H1 (cell line): Measurements from ENCODE around the gene NPIPA5. TPM values are rescaled to one million over a fixed set of nuclear protein-coding genes. Genes with fewer than 3 reads are reported as not detected.
"Not testable (repeated sequence)": the region's sequence is repeated elsewhere in the genome, so short reads cannot be mapped to it uniquely, and the experiment has no call there.

Experiments used
- CTCF ChIA-PET: fragments of 300-600 bp; sonication (Branson Sonifier 250); formaldehyde crosslinking; loops from one replicate; lab custom pipeline; 2021; ENCODE audit not compliant: partially characterized antibody; lab: Charles Lee
- POLR2A ChIA-PET: fragments of 300-600 bp; sonication (Branson Sonifier 250); formaldehyde crosslinking; loops from one replicate; lab custom pipeline; 2021; ENCODE audit warnings: inconsistent platforms; ENCODE audit not compliant: partially characterized antibody; lab: Charles Lee
- DNase-seq, 2 experiments: peaks; one replicate each; pipeline versions ENCODE4 v3.0.0 to v3.0.0-alpha.2; 2010 to 2022; ENCODE audit warnings: low spot score in 2 of 2, low read depth in 1 of 2, mixed read lengths in 1 of 2
- FAIRE-seq: peaks from 2 replicates; lab custom pipeline; 2011; peaks lifted over from hg19 to GRCh38; lab: Jason Lieb, UNC
- H2AFZ ChIP-seq: 2 replicates; pipeline ENCODE4 v1.8.1; 2012; ENCODE audit warnings: low read length, inconsistent platforms
- H2AK5ac ChIP-seq: 2 replicates; pipeline ENCODE4 v1.6.1; 2013; ENCODE audit warnings: low read depth, low read length
- H2BK120ac ChIP-seq: replicated peaks from 2 replicates; pipeline ENCODE3; 2013; ENCODE audit warnings: low read depth, low read length, inconsistent platforms
- H2BK12ac ChIP-seq: 2 replicates; pipeline ENCODE4 v1.6.1; 2013; ENCODE audit warnings: low read depth, low read length
- H2BK15ac ChIP-seq: 2 replicates; pipeline ENCODE4 v1.6.1; 2013; ENCODE audit warnings: low read length
- H2BK20ac ChIP-seq: 2 replicates; pipeline ENCODE4 v1.6.1; 2013; ENCODE audit warnings: low read length
- H2BK5ac ChIP-seq: 2 replicates; pipeline ENCODE4 v1.6.1; 2013; ENCODE audit warnings: low read depth, low read length
- H3K14ac ChIP-seq: 2 replicates; pipeline ENCODE4 v1.6.1; 2013; ENCODE audit warnings: inconsistent platforms; ENCODE audit not compliant: insufficient read length
- H3K18ac ChIP-seq: 2 replicates; pipeline ENCODE4 v1.6.1; 2013; ENCODE audit warnings: low read length; ENCODE audit errors: extremely low read depth
- H3K23ac ChIP-seq: 2 replicates; pipeline ENCODE4 v1.6.1; 2013; ENCODE audit warnings: inconsistent platforms; ENCODE audit not compliant: insufficient read length
- H3K23me2 ChIP-seq: 2 replicates; pipeline ENCODE4 v1.6.1; 2013; ENCODE audit warnings: low read depth, low read length
- H3K27ac ChIP-seq: 2 replicates; pipeline ENCODE4 v1.6.1; 2011; ENCODE audit warnings: low read depth, low read length, inconsistent platforms
- H3K27me3 ChIP-seq, 4 experiments: replicated peaks in 1 of 4; 1 replicate in 1 of 4; 2 replicates in 3 of 4; pipeline versions ENCODE4 v1.6.1 to v1.8.1; 2011 to 2013; ENCODE audit warnings: low read length in 3 of 4, mild to moderate bottlenecking in 3 of 4, inconsistent platforms in 2 of 4, mixed read lengths in 2 of 4, moderate library complexity in 1 of 4; ENCODE audit not compliant: control insufficient read depth in 3 of 4, insufficient read depth in 3 of 4; ENCODE audit errors: extremely low read depth in 1 of 4
- H3K36me3 ChIP-seq, 4 experiments: 2 replicates each; pipeline versions ENCODE4 v1.6.1 to v1.8.1; 2011 to 2013; ENCODE audit warnings: mild to moderate bottlenecking in 4 of 4, low read length in 3 of 4, moderate library complexity in 2 of 4, control low read depth in 1 of 4, inconsistent platforms in 1 of 4; ENCODE audit not compliant: insufficient read depth in 4 of 4, control insufficient read depth in 2 of 4
- H3K4ac ChIP-seq: replicated peaks from 2 replicates; pipeline ENCODE3; 2013; ENCODE audit warnings: low read length, low read depth, mixed read lengths, inconsistent platforms; ENCODE audit not compliant: insufficient read length
- H3K4me1 ChIP-seq, 4 experiments: replicated peaks in 1 of 4; 1 replicate in 1 of 4; 2 replicates in 3 of 4; pipeline versions ENCODE4 v1.6.1 to v1.8.1; 2011 to 2013; ENCODE audit warnings: low read length in 3 of 4, inconsistent platforms in 2 of 4, mixed read lengths in 1 of 4; ENCODE audit not compliant: insufficient read depth in 4 of 4, control insufficient read depth in 3 of 4
- H3K4me2 ChIP-seq, 2 experiments: 2 replicates each; pipeline versions ENCODE4 v1.6.1 to v1.8.1; 2011 to 2013; ENCODE audit warnings: low read depth in 2 of 2, low read length in 2 of 2, control low read depth in 1 of 2, inconsistent platforms in 1 of 2, mild to moderate bottlenecking in 1 of 2; ENCODE audit not compliant: insufficient read depth in 1 of 2
- H3K4me3 ChIP-seq, 4 experiments: fragments of 200-600, 300-600 bp in 1 of 4; sonication (generic), shearing (Covaris generic), sonication (Bioruptor Twin) in 1 of 4; 2 replicates each; pipeline versions ENCODE4 v1.5.1 to v1.8.1; 2011 to 2016; ENCODE audit warnings: low read length in 4 of 4, low read depth in 3 of 4, control low read depth in 2 of 4, inconsistent platforms in 2 of 4, mild to moderate bottlenecking in 2 of 4, mixed read lengths in 1 of 4, moderate library complexity in 1 of 4; ENCODE audit not compliant: insufficient read depth in 2 of 4; ENCODE audit errors: extremely low read depth in 1 of 4
- H3K56ac ChIP-seq: replicated peaks from 2 replicates; pipeline ENCODE3; 2013; ENCODE audit warnings: low read depth, mild to moderate bottlenecking, mixed read lengths, low read length, inconsistent platforms; ENCODE audit not compliant: insufficient read length
- H3K79me1 ChIP-seq: 2 replicates; pipeline ENCODE4 v1.6.1; 2013; ENCODE audit warnings: low read depth, low read length, control low read depth
- H3K79me2 ChIP-seq, 2 experiments: 2 replicates each; pipeline versions ENCODE4 v1.6.1 to v1.8.1; 2012 to 2013; ENCODE audit warnings: low read length in 2 of 2, mild to moderate bottlenecking in 2 of 2, inconsistent platforms in 1 of 2; ENCODE audit not compliant: insufficient read depth in 2 of 2, control insufficient read depth in 1 of 2
- H3K9ac ChIP-seq, 4 experiments: replicated peaks in 1 of 4; 1 replicate in 1 of 4; 2 replicates in 3 of 4; pipeline versions ENCODE4 v1.6.1 to v1.8.1; 2011 to 2013; ENCODE audit warnings: low read depth in 3 of 4, low read length in 3 of 4, control low read depth in 2 of 4, mild to moderate bottlenecking in 2 of 4, moderate library complexity in 2 of 4, inconsistent platforms in 1 of 4; ENCODE audit errors: extremely low read depth in 1 of 4
- H3K9me3 ChIP-seq, 2 experiments: 2 replicates each; pipeline versions ENCODE4 v1.6.1 to v1.8.1; 2012 to 2013; ENCODE audit warnings: mild to moderate bottlenecking in 2 of 2, moderate library complexity in 2 of 2, control low read depth in 1 of 2, inconsistent platforms in 1 of 2, low read depth in 1 of 2, low read length in 1 of 2, mixed read lengths in 1 of 2; ENCODE audit not compliant: insufficient read depth in 2 of 2
- H4K20me1 ChIP-seq, 2 experiments: replicated peaks in 1 of 2; 2 replicates each; pipeline versions ENCODE3 to v1.8.1; 2011 to 2013; ENCODE audit warnings: inconsistent platforms in 2 of 2, low read length in 2 of 2, mild to moderate bottlenecking in 1 of 2; ENCODE audit not compliant: insufficient read depth in 2 of 2, control insufficient read depth in 1 of 2
- H4K5ac ChIP-seq: 2 replicates; pipeline ENCODE4 v1.6.1; 2013; ENCODE audit warnings: low read length, low read depth, mixed read lengths, inconsistent platforms; ENCODE audit not compliant: insufficient read length
- H4K8ac ChIP-seq: 2 replicates; pipeline ENCODE4 v1.8.0; 2013; ENCODE audit warnings: mild to moderate bottlenecking, moderate library complexity, low read length, inconsistent platforms; ENCODE audit not compliant: insufficient read depth; ENCODE audit errors: extremely low read depth
- H4K91ac ChIP-seq: replicated peaks from 2 replicates; pipeline ENCODE3; 2013; ENCODE audit warnings: low read length, mixed read lengths, inconsistent platforms; ENCODE audit not compliant: insufficient read length
- WGBS, 2 experiments: shearing (Covaris generic) in 1 of 2; methylation state at CpG; one replicate each; pipeline versions ENCODE4 v1.1.6 to v1.1.7; 2013 to 2015; ENCODE audit warnings: low lambda C conversion rate in 2 of 2, mixed read lengths in 2 of 2, inconsistent platforms in 1 of 2, low coverage in 1 of 2, missing lambda C conversion rate in 1 of 2; ENCODE audit not compliant: insufficient replicate concordance in 2 of 2, insufficient coverage in 1 of 2, insufficient read length in 1 of 2; ENCODE audit errors: extremely low coverage in 1 of 2, missing lambda C conversion rate in 1 of 2; 5-methylcytosine and 5-hydroxymethylcytosine counted together
- polyA plus RNA-seq, 7 experiments: library from polyadenylated mRNA; depleted of rRNA in 3 of 7; stranded (reverse) in 5 of 7; unstranded in 2 of 7; fragments of >200 nt in 5 of 7; fragments of 200-250 nt in 2 of 7; gene quantifications; 1 replicate in 5 of 7; 2 replicates in 1 of 7; 4 replicates in 1 of 7; pipeline versions ENCODE4 v1.2.1 to v1.2.3, GENCODE V29; 2011 to 2013; ENCODE audit warnings: missing spikeins in 2 of 7, mixed read lengths in 2 of 7
- total RNA-seq: library from RNA; stranded (reverse); fragmentation: NEBNext Ultra II Directional; extraction: Animal tissue kit (Norgen Biotek cat#: 25700); gene quantifications from 2 replicates; pipeline ENCODE4 v1.2.1, GENCODE V29; 2021

The NPIPA5 gene
- total and polyA plus RNA-seq, 2 of the 8 experiments (the other 6 are each of a cell fraction or from before 2014, with no cell fraction given): 0.61 to 4.1 TPM

- POLR2A ChIA-PET, H3K9me3 ChIP-seq, H3K36me3 ChIP-seq, FAIRE-seq, H3K14ac ChIP-seq, H3K23me2 ChIP-seq, H2BK15ac ChIP-seq, H2BK20ac ChIP-seq, H4K91ac ChIP-seq, H3K23ac ChIP-seq, H3K18ac ChIP-seq, H2BK5ac ChIP-seq, H4K20me1 ChIP-seq, H4K5ac ChIP-seq, H2BK120ac ChIP-seq, H2BK12ac ChIP-seq, CTCF ChIA-PET, H3K56ac ChIP-seq, H3K27ac ChIP-seq, H3K27me3 ChIP-seq, H2AK5ac ChIP-seq, H4K8ac ChIP-seq, H3K79me2 ChIP-seq, H3K79me1 ChIP-seq, H3K4ac ChIP-seq, H3K9ac ChIP-seq, H3K4me2 ChIP-seq, DNase-seq, H3K4me1 ChIP-seq, H3K4me3 ChIP-seq, H2AFZ ChIP-seq: not testable (repeated sequence)
- 87% methylated on average over 6 of the region's 6 CpGs; no CpG with 5 or more reads in 1 of the 2 experiments for whole genome bisulfite sequencing, 2 experiments
Measured at GRCh38 chr16:15388060-15388459, 10.0 kb upstream of the NPIPA5 start.

- FAIRE-seq, H3K4ac ChIP-seq, H2BK20ac ChIP-seq, H2BK12ac ChIP-seq, POLR2A ChIA-PET, H4K91ac ChIP-seq, H3K56ac ChIP-seq, H3K79me1 ChIP-seq, H2AFZ ChIP-seq, H3K36me3 ChIP-seq, H3K14ac ChIP-seq, H3K27me3 ChIP-seq, H3K79me2 ChIP-seq, DNase-seq, CTCF ChIA-PET, H3K9me3 ChIP-seq, H3K9ac ChIP-seq, H4K20me1 ChIP-seq, H4K8ac ChIP-seq, H2AK5ac ChIP-seq, H2BK5ac ChIP-seq, H4K5ac ChIP-seq, H3K23me2 ChIP-seq, H2BK120ac ChIP-seq, H3K4me3 ChIP-seq, H3K23ac ChIP-seq, H3K4me2 ChIP-seq, H3K18ac ChIP-seq, H3K27ac ChIP-seq, H3K4me1 ChIP-seq, H2BK15ac ChIP-seq: not testable (repeated sequence)
- WGBS, 2 experiments: 67% methylated on average over 3 of the region's 3 CpGs; no CpG with 5 or more reads in 1 of the 2 experiments
Measured at GRCh38 chr16:15382810-15383209, 4.7 kb upstream of the NPIPA5 start.
